Transverse colon (tissue), 4 donors: ENCODE results near the gene DDX10. TPM values are rescaled to one million over a fixed set of nuclear protein-coding genes. Genes with fewer than 3 reads are reported as not detected.

Experiments used
- DNase-seq: peaks from one replicate; pipeline ENCODE4 v3.0.0-alpha.2; 2019
- H3K27ac ChIP-seq, 4 donors: fragments of 200-600 bp; sonication (generic); 2 replicates each; pipeline ENCODE4 v1.5.1; 2016 to 2018; ENCODE audit warnings: inconsistent platforms in 4 of 4
- H3K27me3 ChIP-seq: fragments of 200-600 bp; sonication (generic); 2 replicates; pipeline ENCODE4 v1.5.1; 2017; ENCODE audit warnings: inconsistent platforms
- H3K36me3 ChIP-seq, 4 donors: fragments of 200-600 bp; sonication (generic); 2 replicates each; pipeline ENCODE4 v1.5.1; 2017 to 2019; ENCODE audit warnings: inconsistent platforms in 4 of 4
- H3K4me1 ChIP-seq, 4 donors: fragments of 200-600 bp; sonication (generic); 2 replicates each; pipeline ENCODE4 v1.5.1; 2017 to 2020; ENCODE audit warnings: inconsistent platforms in 4 of 4
- H3K4me3 ChIP-seq, 4 donors: fragments of 200-600 bp; sonication (generic); 1 replicate in 1 of 4; 2 replicates in 3 of 4; pipeline versions ENCODE4 v1.5.1 to v1.6.1; 2017 to 2019; ENCODE audit warnings: inconsistent platforms in 4 of 4
- H3K9me3 ChIP-seq, 2 donors: fragments of 200-600 bp; sonication (generic); 2 replicates each; pipeline ENCODE4 v1.5.1; 2017 to 2019; ENCODE audit warnings: inconsistent platforms in 2 of 2
- CTCF ChIP-seq, 5 experiments: fragments of 200-600 bp in 3 of 5; fragments of 450-650 bp in 2 of 5; sonication (generic) in 3 of 5; IDR thresholded peaks; 1 replicate in 2 of 5; 2 replicates in 3 of 5; pipeline ENCODE4 v1.5.1; 2016 to 2017; ENCODE audit warnings: antibody characterized with exemption in 5 of 5, inconsistent platforms in 3 of 5, mild to moderate bottlenecking in 2 of 5, moderate library complexity in 1 of 5
- EP300 ChIP-seq: sonication (generic); formaldehyde crosslinking; IDR thresholded peaks from one replicate; pipeline ENCODE4 v1.6.1; 2017; ENCODE audit warnings: antibody characterized with exemption, low read depth
- POLR2A ChIP-seq: fragments of 450-650 bp; IDR thresholded peaks from one replicate; pipeline ENCODE4 v1.6.1; 2016; ENCODE audit warnings: antibody characterized with exemption, mild to moderate bottlenecking, moderate library complexity
- POLR2AphosphoS5 ChIP-seq, 3 donors: sonication (generic); formaldehyde crosslinking; IDR thresholded peaks; one replicate each; pipeline ENCODE4 v1.6.1; 2016; ENCODE audit warnings: antibody characterized with exemption in 3 of 3
- WGBS, 2 donors: methylation state at CpG; one replicate each; pipeline ENCODE4 v1.1.5; 2018; ENCODE audit warnings: low coverage in 1 of 2; 5-methylcytosine and 5-hydroxymethylcytosine counted together
- in situ Hi-C, 4 donors: fragments of 200-750 bp; cut with MboI; loops; one replicate each; pipeline versions ENCODE4 v1.15.0 to v1.15.1; 2017; ENCODE audit warnings: low sequenced_read_pairs in 3 of 4, low pct_ligation_motif_present in 1 of 4, low pct_unique_long_range_greater_than_20kb in 1 of 4
- intact Hi-C: fragments of 100-400 bp; cut with DNase I; formaldehyde crosslinking; loops from one replicate; pipeline ENCODE4 v1.15.1; 2023; ENCODE audit warnings: low total_unique reads
- total RNA-seq, 4 donors: library from RNA; depleted of rRNA; stranded (reverse); fragments of >200 nt; gene quantifications; one replicate each; pipeline ENCODE4 v1.1.0, GENCODE V29; 2016

Gene DDX10
- total RNA-seq, 4 donors from 2014 or later, result 7.6 to 38.2 (median 12.6) TPM

GRCh38 chr11:108983636-108984420 lies 319.0 kb downstream of the DDX10 start:
- Histone ChIP-seq H3K4me1 (no peaks in the 10 kb centered on the region), H3K9me3 (no peaks in the 10 kb centered on the region), H3K4me3 (no peak overlapping the region), H3K36me3 (no peaks in the 10 kb centered on the region), H3K27me3 (no peaks in the 10 kb centered on the region), H3K27ac (no peak overlapping the region)
- in situ Hi-C loops (no loop called here), intact Hi-C loops (no loop called here)
- no peak for TF ChIP-seq POLR2AphosphoS5 (IDR thresholded peaks at IDR 0.05)
- no peak for TF ChIP-seq CTCF (IDR thresholded peaks at IDR 0.05)
- no peak for TF ChIP-seq POLR2A
- TF ChIP-seq EP300, result no peak
- no peak for DNase-seq
- WGBS, 2 donors, result 60 to 63% methylated on average over 5 to 6 of the region's 6 CpGs

- H3K27ac ChIP-seq, result no peak overlapping the region
- no peak overlapping the region for H3K4me3 ChIP-seq
- DNase-seq, result no peak
- no peaks in the 10 kb centered on the region for H3K4me1 ChIP-seq
- intact Hi-C loops (no loop called here), in situ Hi-C loops (no loop called here)
- no peaks in the 10 kb centered on the region for H3K27me3 ChIP-seq
- no peak for TF ChIP-seq POLR2A
- no peak for TF ChIP-seq CTCF (IDR thresholded peaks at IDR 0.05)
- no peak for TF ChIP-seq EP300
- no peak for TF ChIP-seq POLR2AphosphoS5 (IDR thresholded peaks at IDR 0.05)
- H3K36me3 ChIP-seq, result no peaks in the 10 kb centered on the region
- H3K9me3 ChIP-seq, result no peaks in the 10 kb centered on the region
These were observed 319.7 kb downstream of the DDX10 start for GRCh38 chr11:108984523-108984922.

- no peaks in the 10 kb centered on the region for H3K9me3 ChIP-seq
- no peak for DNase-seq
- in situ Hi-C loops (no loop called here), intact Hi-C loops (no loop called here)
- WGBS, 2 donors, result 65 to 100% methylated on average over 2 to 3 of the region's 3 CpGs
- H3K27ac ChIP-seq, result no peak overlapping the region
- H3K4me1 ChIP-seq, result no peaks in the 10 kb centered on the region
- no peaks in the 10 kb centered on the region for H3K27me3 ChIP-seq
- no peak overlapping the region for H3K4me3 ChIP-seq
- TF ChIP-seq EP300, result no peak
- H3K36me3 ChIP-seq, result no peaks in the 10 kb centered on the region
These were observed 320.5 kb downstream of the DDX10 start for GRCh38 chr11:108985236-108985944.

GRCh38 chr11:108985945-108986279 lies 321.0 kb downstream of the DDX10 start:
- no peaks in the 10 kb centered on the region for H3K36me3 ChIP-seq
- H3K4me1 ChIP-seq, result no peaks in the 10 kb centered on the region
- H3K27ac ChIP-seq, result no peak overlapping the region
- intact Hi-C loops, result no loop called here
- no peaks in the 10 kb centered on the region for H3K9me3 ChIP-seq
- DNase-seq, result no peak
- in situ Hi-C loops, result no loop called here
- no peak overlapping the region for H3K4me3 ChIP-seq
- 81% methylated on average over 1 of the region's 1 CpG; no CpG with 5 or more reads in 1 of the 2 donors for WGBS, 2 donors
- TF ChIP-seq EP300, result no peak
- TF ChIP-seq CTCF (IDR thresholded peaks at IDR 0.05), result no peak
- TF ChIP-seq POLR2A, result no peak
- TF ChIP-seq POLR2AphosphoS5 (IDR thresholded peaks at IDR 0.05), result no peak
- no peaks in the 10 kb centered on the region for H3K27me3 ChIP-seq

Other genes with a start within 250 kb of the DDX10 start
- gene C11orf65, start 197.5 kb upstream of the DDX10 start, total RNA-seq, result 1 to 10 TPM in 2 of 4 donors, not detected in 2; 1.1 TPM
- gene POGLUT3, start 166.7 kb upstream of the DDX10 start, total RNA-seq, result 1 to 10 TPM; 1.8 to 8.1 (median 6.9) TPM
- gene EXPH5, start 71.3 kb upstream of the DDX10 start, total RNA-seq, result 10 to 100 TPM; 19.8 to 73.8 (median 33.2) TPM